GM19467 (cell line): Measurements from ENCODE around the gene TROAP.
"Not testable (repeated sequence)": the region's sequence is repeated elsewhere in the genome, so short reads cannot be mapped to it uniquely, and the experiment has no call there.

Experiments
- ATAC-seq: cut with Tn5 transposase; IDR thresholded peaks from one replicate; pipeline ENCODE4 v1.9.1; 2021; ENCODE audit warnings: mild to moderate bottlenecking, moderate library complexity; ENCODE audit not compliant: unreplicated experiment

TROAP gene

GRCh38 chr12:49294804-49295081 is 28.3 kb upstream of the TROAP start:
- no peak for ATAC-seq

GRCh38 chr12:49295082-49295936 is 27.7 kb upstream of the TROAP start, which contains the start of gene PRPH:
TSS of gene PRPH (plus strand) at chr12:49295147. CDS start at chr12:49295201, 54 bp downstream.
- no peak for ATAC-seq

DNA sequence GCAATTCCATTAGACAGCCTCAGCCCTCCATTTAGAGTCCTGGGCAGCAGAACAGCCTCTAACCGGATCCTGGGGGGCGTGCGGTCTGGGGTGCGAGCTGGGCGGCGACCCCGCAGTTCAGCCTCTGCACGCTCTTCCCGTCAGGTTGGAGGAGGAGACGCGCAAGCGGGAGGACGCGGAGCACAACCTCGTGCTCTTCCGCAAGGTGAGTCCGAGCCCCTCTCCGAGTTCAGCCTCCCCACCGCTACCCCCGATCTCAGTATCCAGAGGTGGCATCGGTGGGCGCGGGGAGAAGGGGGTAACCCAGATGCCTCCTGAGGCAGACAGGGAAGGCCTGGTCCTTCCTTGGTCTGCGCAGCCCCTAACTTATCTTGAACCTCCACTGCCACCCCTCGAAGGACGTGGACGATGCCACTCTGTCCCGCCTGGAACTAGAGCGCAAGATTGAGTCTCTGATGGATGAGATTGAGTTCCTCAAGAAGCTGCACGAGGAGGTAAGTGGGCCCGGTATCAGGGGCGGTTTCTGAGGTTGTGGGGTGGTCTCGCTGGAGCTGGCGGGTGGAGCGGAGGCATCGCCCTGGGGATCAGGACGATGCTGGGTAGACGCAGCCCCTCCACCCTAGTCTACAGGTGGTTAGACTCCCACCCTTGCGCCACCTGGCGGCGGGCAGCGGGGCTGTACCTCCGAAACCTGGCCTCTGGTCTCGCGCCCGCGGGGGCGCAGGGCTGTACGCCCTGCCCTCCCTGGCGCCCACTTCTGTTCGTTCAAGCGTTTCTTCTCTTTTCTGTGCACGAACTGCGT is 26.8 kb upstream of the TROAP start:
- ATAC-seq, result no peak

DNA sequence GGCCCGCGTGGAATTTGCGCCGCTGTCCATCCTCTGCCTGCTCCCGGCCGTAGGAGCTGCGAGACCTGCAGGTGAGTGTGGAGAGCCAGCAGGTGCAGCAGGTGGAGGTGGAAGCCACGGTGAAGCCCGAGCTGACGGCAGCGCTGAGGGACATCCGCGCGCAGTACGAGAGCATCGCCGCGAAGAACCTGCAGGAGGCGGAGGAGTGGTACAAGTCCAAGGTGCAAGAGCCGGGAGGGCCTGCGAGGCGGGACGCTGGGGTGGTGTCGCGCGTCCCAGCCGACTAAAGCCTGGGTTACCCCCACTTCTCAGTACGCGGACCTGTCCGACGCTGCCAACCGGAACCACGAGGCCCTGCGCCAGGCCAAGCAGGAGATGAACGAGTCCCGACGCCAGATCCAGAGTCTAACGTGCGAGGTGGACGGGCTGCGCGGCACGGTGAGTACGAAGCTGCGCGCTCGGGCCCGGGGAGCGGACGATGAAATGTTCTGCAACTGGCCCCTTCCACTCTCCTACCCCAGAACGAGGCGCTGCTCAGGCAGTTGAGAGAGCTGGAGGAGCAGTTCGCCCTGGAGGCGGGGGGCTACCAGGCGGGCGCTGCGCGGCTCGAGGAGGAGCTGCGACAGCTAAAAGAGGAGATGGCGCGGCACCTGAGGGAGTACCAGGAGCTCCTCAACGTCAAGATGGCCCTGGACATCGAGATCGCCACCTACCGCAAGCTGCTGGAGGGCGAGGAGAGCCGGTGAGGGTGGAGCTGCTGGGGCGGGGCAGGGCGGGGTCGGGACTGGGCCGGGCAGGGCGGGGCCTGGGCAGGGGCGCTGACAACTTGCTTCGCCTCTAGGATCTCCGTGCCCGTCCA is 26.0 kb upstream of the TROAP start:
- ATAC-seq, result no peak

GRCh38 chr12:49297695-49298060 is 25.4 kb upstream of the TROAP start:
- no peak for ATAC-seq

- ATAC-seq, result no peak
Observed at GRCh38 chr12:49298160-49298559, 24.9 kb upstream of the TROAP start.

DNA sequence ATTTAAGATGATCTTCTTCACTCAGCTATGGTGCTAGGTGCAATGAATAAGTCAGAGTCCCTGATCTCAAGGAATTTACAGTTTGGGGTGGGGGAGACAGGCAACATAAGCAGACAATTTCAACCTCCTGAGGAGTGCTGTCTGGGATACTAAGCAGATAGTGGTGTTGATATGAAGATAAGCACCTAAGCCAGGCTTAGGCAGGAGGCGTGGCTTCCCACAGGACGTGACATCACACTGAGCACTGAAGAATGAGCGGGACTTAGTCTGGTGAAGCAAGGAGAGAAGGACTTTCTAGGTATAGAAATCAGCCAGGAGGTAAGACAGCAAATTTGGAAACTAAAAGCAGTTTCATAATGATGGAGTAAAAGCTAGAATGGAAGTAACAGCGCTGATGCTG is 21.3 kb upstream of the TROAP start:
- ATAC-seq, result no peak

DNA sequence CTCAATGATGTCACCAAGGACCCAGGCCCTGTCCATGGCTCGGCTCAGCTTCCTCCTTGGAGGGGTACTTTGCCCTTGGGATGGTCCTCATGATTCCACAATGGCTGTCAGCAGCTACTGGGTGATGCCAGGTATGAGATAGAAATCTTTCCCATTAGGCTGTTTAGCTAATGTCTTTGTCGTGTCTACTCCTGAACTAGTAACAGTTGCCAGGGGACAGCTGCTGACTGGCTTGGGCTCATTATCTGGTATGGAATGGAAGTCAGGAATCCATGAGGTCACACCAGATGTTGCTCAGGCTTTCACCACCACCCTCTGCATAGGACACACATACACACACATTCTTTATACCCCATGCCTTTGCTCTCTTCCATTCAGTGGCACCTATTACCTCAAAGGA is 18.9 kb upstream of the TROAP start:
- ATAC-seq, result no peak

DNA sequence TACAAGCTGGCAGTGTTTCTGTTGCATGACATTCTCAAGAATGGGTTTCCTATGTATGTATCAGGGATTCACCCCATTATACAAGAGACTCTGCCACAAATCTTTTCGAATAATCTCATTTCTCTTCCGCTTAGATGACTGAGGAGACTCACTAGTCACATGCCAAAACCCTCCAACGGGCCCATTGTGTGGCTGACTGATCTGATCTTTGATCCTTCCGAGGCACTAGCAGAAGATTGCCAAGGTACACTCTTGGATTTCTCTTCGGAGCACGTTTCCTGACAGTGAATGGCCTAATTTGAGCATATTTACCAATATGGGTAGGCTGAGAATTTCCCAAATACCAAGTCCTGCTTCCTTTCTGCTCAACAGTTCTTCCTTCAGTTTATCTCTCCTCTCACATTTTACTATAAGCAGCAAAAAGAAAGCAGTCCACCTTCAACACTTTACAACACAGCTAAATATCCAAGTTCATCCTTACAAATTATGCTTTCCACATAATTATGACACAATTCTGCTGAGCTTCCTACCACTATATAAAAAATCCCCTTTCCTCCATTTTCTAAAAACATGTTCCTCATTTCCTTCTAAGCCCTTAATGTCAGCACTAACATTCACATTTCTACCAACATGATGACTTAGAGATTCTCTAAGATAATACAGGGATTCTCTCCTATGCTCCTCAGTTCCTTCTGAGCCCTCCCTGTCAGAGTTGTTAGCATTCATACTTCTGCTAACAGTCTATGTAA is 17.1 kb upstream of the TROAP start:
- ATAC-seq, result no peak

GRCh38 chr12:49309386-49309785 is 13.7 kb upstream of the TROAP start:
- no peak for ATAC-seq

- not testable (repeated sequence) for ATAC-seq
Observed at GRCh38 chr12:49310451-49311000, 12.5 kb upstream of the TROAP start.

GRCh38 chr12:49314811-49315210 is 8.2 kb upstream of the TROAP start:
- no peak for ATAC-seq

DNA sequence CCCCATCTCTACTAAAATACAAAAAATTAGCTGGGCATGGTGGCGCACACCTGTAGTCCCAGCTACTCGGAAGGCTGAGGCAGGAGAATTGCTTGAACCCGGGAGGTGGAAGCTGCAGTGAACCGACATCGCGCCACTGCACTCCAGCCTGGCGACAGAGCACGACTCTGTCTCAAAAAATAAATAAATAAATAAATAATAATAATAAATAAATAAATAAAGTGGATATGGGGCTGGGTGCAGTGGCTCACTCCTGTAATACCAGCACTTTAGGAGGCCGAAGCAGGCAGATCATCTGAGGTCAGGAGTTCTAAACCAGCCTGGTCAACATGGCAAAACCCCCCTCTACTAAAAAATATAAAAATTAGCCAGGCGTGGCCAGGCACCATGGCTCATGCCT is 5.9 kb upstream of the TROAP start:
- not testable (repeated sequence) for ATAC-seq

- ATAC-seq, result not testable (repeated sequence)
Observed at GRCh38 chr12:49320411-49321103, 2.5 kb upstream of the TROAP start.

- ATAC-seq, result no peak
Observed at GRCh38 chr12:49322367-49322707, 718 bp upstream of the TROAP start.

- ATAC-seq, result no peak
Observed at GRCh38 chr12:49323524-49324097, 556 bp downstream of the TROAP start.

GRCh38 chr12:49325606-49326005 is 2.6 kb downstream of the TROAP start:
- ATAC-seq, result no peak

DNA sequence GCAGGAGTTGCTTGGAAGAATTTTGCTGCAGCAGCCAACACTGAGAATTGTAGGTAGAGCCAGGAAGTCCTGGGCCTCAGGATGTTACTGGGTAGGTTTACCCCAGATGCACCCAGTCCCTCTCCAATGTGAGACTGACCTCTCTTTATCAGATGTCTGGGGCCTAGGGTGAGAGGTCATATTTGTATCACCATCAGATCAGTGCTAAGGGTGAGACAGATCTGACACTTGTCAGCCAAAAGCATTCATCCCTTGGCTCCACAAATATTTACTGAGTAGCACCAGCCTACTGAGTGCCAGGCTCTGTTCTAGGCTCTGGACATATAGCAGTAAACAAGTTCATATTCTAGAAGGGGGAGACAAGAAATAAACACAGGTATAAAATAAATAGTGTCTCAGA is 4.3 kb downstream of the TROAP start:
- ATAC-seq, result no peak

DNA sequence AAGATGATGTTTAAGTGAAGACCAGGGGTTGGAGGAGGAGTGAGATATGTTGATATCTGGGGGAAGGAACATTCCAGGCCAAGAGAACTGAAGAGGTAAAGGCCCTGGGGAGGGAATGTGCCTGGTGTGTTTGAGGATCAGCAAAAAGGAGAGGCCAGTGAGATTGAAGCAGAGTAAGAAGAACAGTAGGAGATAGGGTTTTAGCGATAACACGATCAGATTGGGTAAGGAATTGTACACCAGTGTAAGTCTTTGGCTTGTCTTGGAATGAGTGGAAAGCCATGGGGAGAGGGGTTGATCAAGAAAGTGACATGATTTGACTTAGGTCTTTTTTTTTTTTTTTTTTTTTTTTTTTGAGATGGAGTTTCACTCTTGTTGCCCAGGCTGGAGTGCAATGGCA is 4.8 kb downstream of the TROAP start:
- ATAC-seq, result no peak

- ATAC-seq, result no peak
Observed at GRCh38 chr12:49328816-49329215, 5.8 kb downstream of the TROAP start.
